HCEC 1CT (cell line): Measurements from ENCODE around the gene ANXA5.
A peak's percentile ranks its signal among the peaks of the same experiment; 100 is the strongest.

ENCODE experiments used
- DNase-seq: peaks from one replicate; pipeline ENCODE4 v3.0.0-alpha.2; 2017

Gene ANXA5

GRCh38 chr4:121711263-121712000 is 14.7 kb upstream of the ANXA5 start:
- peak; percentile 91 for DNase-seq

DNA sequence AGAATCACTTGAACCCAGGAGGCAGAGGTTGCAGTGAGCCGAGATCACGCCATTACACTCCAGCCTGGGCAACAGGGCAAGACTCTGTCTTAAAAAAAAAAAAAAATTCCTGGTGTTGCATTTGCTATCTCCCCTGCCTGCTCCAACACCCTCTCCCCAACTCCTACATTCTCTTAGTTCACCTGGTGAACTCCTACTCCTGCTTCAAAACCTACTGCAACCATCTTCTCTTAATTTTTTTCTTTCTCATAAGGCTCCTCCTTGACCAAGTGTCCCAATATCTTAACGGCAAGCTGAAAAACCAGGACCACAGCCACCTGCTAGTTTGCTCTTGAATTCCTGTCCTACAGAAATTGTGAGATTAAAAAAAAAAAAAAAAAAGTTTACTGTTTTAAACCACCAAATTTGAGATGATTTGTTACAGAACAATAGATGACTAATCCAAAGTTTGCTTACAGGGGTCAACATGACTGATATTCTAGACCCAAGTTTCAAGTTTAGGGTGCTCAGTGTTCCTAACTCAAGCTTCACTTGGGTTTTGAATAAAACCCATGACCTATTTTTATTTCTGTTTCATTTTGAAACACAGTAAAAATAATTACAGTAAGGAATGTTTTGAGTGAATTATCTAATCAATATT is 13.1 kb upstream of the ANXA5 start:
- no peak for DNase-seq

- no peak for DNase-seq
These were observed 10.6 kb upstream of the ANXA5 start for GRCh38 chr4:121707344-121707743.

GRCh38 chr4:121706595-121707021 is 9.8 kb upstream of the ANXA5 start:
- peak; percentile 33 for DNase-seq

DNA sequence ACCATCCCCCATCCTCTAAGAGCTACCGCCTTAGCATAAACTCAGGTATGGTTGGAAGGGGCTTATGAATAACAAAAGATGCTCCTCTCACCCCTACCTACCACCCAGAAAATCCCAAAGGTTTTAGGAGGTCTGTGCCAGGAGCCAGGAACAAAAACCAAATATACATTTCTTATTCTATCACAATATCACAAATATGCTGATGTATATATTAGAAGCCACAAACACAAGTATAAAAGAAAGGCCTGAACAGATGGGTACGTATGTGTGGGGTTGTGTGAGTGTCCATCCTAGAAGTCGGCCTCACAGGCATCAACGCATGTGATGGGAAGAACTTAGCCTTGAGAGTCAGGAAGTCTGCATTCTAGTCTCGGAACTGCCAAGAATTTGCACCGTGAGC is 8.7 kb upstream of the ANXA5 start:
- no peak for DNase-seq

GRCh38 chr4:121702136-121702535 is 5.4 kb upstream of the ANXA5 start:
- DNase-seq: no peak

- DNase-seq: no peak
These were observed 4.5 kb upstream of the ANXA5 start for GRCh38 chr4:121701263-121701662.

DNA sequence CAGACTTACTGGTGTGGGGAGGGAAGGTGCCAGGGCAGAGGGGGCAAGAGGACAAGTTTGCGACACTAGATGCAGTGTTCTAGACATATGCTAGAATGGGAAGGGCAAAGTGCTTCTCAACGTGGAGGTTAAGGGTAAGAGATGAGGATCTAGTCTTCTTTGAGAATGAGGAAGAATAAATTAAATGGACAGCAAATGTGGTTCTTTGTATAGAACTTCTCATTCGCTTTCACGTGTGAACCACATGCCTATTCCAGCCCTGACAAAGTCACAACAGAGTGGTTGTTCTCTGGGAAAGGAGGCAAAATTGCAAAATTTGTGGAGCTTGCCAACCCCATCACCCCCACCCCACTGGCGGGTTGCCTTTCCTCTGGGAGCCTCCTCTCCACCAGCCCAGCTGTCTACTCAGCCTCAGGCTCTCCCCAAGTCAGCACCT is 1.5 kb upstream of the ANXA5 start:
- DNase-seq: no peak

DNA sequence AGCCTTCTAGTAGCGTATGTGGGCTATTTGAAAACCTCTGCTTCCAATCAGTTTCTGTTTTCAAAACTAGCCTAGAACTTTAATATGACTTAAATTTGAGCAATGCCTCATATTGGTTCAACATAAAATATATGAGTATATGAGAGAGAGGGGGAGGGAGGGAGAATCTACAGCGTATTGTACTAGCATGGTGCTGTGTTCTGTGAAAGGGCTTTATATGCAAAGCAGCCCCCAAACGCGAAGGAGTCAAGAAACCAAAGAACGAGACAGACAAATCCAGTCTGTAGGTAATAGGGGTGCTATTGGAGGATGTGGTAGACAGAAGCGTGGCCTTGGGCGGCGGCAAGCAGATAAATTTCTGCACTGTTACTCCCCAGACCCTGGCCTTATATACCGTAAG is 784 bp upstream of the ANXA5 start:
- DNase-seq: no peak

- DNase-seq: peak; percentile 84
These were observed 605 bp downstream of the ANXA5 start for GRCh38 chr4:121696170-121696580.

DNA sequence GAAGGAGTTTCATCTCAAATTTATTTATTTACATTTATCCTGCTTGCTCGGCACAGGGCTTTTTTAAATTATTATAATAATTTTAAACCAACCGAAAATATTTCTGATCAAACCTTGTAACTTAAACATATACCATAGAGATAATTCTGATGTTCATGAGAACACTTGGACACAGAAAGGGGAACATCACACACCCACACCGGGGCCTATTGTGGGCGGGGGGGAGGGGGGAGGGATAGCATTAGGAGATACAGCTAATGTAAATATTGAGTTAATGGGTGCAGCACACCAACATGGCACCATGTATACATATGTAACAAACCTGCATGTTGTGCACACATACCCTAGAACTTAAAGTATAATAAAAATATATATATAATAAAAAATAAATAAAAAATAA is 2.9 kb downstream of the ANXA5 start:
- DNase-seq: no peak

- DNase-seq: no peak
These were observed 3.3 kb downstream of the ANXA5 start for GRCh38 chr4:121693450-121693849.

- no peak for DNase-seq
These were observed 4.5 kb downstream of the ANXA5 start for GRCh38 chr4:121692261-121692660.

GRCh38 chr4:121690001-121690400 is 6.8 kb downstream of the ANXA5 start:
- DNase-seq: peak; percentile 49

GRCh38 chr4:121688701-121689100 is 8.1 kb downstream of the ANXA5 start:
- no peak for DNase-seq

- no peak for DNase-seq
These were observed 8.5 kb downstream of the ANXA5 start for GRCh38 chr4:121688261-121688660.

DNA sequence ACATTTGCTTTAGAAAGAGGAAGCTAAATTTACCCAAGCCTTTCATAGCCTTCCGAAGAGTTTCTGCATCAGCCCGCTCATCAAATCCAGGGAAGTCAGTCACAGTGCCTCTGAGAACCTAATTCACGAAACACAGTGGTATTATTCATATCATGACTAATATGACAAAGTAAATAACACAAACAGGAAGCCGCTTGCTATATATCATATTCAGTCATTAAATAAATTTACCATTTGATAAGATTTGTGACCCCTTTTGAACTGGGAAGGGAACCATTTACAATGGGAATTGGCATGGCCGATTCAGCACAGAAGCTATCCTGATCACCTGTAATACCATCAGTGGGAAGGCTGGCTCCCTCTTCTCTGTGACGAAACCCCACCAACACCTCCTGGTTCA is 10.5 kb downstream of the ANXA5 start:
- DNase-seq: peak; percentile 38

DNA sequence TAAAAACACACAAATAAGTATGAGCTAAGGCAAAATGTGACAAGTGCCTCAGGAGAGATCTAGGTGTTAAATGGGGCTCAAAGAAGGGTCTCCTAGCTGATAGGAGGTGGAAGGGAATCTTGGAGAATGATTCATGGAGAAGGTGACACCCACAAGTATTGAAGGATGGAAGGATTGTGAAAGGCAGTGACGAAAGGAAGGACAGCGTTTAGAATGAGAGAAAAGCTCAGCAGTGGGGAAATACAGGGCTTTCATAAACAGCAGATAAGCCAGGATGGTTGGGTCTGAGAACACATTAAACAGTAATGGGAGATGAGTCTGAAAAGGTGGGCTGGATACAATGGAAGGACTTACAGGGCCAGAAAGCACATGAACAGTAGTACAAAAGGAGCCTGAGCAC is 11.5 kb downstream of the ANXA5 start:
- no peak for DNase-seq

- no peak for DNase-seq
These were observed 12.2 kb downstream of the ANXA5 start for GRCh38 chr4:121684561-121684960.

DNA sequence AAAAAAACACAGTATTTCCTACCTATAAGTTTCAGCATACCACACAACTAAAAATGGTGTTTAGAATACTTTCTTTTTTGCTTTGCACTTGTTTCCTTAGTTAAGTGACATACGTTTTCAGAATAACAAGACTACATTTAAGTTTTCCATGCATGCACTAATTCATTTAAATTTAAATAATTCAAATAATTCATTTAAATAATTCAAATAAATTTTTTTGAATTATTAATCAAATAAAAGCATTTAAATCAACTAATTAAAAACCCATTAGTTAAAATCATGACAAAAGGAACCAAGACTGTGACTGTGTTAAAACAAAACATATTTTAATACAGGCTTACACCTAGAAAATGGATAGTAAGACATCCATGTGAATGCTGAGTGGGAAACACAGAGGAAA is 12.8 kb downstream of the ANXA5 start:
- DNase-seq: no peak

DNA sequence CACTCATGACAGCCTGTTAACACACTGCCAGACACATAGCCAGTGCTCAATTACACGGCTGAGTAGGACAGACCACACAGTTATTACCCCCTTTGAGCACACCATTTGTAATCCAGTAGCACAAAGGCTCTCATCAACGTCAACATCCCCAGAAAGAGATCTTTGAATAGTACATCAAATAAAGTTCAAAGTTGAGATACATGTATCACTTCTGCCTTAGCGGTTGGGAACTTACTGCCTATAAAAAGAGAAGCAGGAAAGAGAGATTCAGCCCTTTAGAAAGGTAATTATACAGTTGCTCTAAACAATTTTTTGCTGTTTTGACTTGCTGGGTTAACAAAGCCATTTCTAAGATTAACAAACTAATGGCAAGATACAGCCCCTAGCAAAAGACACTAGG is 16.2 kb downstream of the ANXA5 start:
- no peak for DNase-seq

DNA sequence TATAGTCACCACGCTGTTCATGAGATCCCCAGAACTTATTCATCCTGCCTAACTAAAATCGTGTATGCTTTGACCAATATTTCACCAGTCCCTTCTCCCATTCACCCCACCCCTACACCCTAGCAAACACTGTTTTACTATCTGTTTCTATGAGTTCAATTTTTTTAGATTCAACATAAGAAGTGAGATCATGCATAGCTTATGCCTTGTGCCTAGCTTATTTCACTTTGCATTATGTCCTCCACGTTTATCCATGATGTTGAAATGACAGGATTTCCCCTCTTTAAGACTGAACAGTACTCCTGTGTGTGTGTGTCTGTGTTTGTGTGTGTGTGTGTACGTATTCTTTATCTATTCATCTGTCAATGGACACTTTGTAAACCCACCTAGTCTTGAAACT is 16.8 kb downstream of the ANXA5 start:
- DNase-seq: no peak

- DNase-seq: no peak
These were observed 17.5 kb downstream of the ANXA5 start for GRCh38 chr4:121679267-121679666.

- DNase-seq: no peak
These were observed 19.3 kb downstream of the ANXA5 start for GRCh38 chr4:121677524-121677923.
